ENCODE measurements around the gene GRIK3.

Gene GRIK3

DNA sequence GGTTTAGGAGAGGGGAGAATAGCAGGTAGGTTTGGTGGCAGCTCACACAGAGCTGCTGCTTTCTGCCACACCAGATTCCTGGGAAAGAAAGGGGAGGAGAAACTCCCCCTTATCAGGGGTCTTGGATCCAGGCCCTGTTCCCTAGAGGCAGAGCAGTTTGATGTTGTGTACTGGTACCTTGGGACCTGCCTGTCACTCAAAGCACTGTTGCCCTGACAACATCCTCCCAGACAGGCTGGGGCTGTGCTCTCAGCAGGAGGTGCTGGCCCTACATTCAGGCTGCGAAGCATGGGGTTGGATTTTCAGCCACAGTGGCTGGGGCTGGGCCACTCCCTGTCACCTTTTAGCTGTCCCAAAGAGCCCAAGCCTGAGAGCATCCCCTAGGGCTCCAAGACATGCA is 188.0 kb downstream of the GRIK3 start:
- no peak for DNase-seq

GRCh38 chr1:36845802-36846201 is 188.5 kb downstream of the GRIK3 start:
- DNase-seq = no peak

- DNase-seq = no peak
Measured at GRCh38 chr1:36844917-36845316, 189.4 kb downstream of the GRIK3 start.

DNA sequence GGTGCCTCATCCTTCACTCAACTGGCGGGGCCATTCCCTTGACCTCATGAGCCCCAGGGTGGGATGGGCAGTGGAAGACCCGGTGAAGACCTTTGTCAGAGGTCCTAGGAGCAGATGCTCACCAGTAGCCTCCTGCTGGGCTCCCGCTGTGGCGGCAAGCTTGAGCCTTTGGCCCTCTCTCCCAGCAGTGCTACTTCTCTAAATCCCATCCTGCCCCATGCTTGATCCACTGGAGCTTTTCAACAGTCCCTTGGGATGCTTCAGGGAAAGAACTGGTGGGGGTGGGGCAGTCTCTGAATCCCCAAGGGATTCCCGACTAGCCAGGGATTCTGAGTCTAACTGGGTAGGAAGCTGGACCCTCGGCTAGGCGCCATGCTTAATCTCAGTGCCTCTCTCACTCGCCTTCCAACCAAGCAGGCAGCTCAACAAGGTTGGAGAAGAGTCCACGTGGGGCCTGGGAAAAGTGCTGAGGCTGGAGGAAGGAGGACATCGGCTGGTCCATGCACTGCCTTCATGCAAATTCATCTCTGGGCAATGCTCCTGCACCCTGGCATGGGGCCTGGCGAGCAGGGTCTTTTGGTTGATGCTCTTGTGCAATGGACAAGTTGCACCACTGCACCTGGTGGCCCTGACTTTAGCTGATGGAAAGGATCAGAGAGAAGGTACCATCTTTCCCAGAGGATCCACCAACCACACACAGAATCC is 190.3 kb downstream of the GRIK3 start:
- no peak for DNase-seq

GRCh38 chr1:36843027-36843426 is 191.3 kb downstream of the GRIK3 start:
- no peak for DNase-seq

DNA sequence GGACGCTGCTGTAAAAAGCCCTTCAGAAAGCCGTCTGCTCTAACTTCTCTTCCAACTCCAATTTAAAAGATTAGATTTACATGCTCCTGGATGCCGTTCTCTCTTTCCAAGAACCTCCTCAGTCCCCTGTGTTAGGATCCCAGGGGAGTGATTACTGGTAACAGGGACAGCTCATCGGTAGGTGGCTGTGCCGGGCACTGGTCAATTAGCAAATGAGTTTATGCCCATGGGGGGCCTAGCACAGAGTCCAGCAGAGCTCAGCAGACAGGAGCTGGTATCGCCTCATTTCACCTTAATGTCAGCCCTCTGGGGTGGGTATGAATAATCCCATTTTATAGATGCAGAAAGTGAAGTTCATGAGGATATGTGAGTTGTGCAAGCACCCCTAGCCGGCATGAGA is 191.9 kb downstream of the GRIK3 start:
- no peak for DNase-seq

DNA sequence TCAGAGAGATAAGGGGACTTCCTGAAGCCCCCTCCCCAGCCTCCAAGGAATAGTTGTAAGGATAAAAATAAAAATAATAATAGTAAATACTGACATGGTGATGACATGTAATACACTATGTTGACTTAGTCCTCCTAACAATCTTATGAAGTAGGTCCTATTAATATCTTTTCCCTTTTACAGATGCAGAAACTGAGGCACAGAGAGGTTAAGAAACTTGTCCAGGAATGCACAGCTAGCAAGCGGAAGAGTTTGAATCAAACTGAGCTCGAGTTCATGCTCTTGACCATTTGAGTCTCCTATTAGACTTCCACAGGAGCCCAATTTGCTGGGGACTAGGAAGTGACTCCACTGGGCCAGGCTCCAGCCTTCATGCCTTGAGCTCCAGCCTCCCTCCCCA is 194.8 kb downstream of the GRIK3 start:
- no peak for DNase-seq

DNA sequence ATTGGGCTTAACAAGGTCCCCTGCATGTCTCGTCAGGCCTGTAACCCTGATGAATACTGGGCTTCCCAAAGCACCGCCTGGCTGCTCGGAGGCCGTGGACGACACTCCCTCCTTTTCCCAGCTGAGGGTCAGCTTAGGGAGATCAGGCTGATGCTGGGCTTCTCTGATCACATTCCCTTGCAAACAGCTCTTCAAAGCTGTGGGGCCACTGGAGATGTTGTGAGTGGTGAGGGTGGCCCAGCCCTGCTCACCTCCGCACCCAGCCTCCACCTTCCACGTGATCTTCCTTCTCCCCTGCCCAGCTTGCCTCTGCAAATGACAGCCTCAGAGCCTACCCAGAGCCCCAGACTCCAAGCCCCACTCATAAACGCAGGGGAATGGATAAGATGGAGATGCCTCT is 195.4 kb downstream of the GRIK3 start:
- no peak for DNase-seq

DNA sequence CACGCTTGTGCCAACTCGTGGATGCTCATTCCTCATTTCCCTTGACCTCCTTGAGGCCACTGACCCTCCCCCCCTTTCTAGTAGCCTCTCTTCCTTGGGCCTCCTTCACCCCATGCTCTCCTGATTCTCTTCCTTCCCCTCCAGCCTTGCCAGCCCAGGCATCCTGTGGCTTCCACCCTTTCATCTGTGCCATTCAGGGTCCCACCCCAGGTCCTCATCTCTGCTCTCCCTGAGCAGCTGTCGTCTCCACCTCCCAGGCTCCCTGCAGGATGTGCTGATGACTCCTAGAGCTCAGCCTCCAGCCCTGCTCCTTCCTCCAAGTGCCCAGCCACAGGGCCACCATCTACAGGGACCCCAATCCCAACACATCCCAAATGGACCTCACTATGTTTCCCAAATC is 197.4 kb downstream of the GRIK3 start:
- DNase-seq = no peak

DNA sequence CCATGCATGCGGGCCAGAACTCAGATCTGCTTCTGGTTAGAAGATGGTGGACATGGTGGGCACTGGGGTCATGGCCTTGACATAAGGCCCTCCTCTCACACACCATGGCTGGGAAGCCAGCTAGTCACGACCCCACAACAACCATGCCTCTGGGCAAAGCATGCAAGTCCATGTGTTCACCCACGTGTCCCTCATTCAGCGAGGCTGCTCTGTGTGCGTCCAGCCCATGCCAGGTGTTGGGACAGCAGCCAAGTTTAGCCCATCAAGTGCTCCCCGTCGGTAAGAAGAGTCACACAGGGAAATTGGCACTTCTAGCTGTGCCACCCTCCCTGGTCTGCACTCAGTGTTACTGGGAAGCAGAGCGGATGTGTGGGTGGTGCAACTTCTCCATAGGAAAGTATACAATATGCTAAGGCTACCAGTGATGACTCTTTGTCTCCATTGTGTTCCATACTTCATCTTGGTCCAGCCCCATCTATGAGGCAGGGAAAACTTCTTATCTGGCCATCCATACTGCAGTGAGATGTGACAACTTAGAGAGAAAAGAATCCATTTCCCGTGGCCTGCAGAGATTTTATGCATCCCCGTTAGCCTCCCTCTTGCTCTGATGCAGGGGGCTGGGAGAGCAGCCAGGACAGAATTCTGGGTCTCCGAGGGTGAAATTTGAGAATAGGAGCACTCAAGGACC is 198.0 kb downstream of the GRIK3 start:
- no peak for DNase-seq

DNA sequence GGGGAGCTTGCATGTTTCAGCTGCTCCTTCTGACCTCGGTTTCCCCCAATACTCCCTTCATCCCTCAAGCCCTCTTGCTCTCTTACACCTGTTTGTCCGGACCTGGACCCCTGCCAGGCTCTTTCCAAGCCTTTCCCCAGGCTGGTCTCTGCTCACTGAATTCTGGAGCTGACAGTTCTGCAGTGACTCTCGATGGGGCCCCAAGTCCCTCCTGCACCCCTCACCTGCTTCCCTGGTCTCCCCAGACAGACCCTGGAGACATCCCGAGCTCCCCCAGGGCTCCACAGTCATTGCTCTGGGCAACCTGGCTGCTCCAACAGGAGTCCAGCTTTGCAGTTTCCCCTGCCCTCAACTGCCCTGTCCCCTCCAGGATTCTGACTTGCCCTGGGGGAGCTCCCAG is 198.6 kb downstream of the GRIK3 start:
- no peak for DNase-seq

- no peak for DNase-seq
Measured at GRCh38 chr1:36835017-36835695, 199.2 kb downstream of the GRIK3 start.

GRCh38 chr1:36834586-36834985 is 199.7 kb downstream of the GRIK3 start:
- DNase-seq = no peak

GRCh38 chr1:36831186-36831810 is 203.0 kb downstream of the GRIK3 start:
- DNase-seq = no peak

DNA sequence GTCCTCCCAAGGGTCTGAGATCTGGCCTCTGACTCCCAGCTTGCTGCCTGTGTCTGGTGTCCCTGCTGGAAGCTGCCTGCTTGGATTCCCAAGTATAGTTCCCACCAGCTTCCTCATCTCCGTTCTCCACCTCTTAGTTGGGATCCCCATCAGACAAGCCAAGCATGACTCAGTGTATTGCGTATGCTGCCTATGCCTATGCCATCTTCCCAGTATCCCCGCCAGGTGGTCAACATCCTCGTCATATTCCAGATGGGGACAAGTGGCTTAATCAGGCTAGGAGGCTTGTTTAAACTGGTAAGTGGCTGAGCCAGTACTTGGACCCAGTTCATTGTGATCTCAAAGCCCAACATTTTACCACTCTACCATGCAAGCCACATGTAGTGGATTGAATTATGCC is 204.4 kb downstream of the GRIK3 start:
- no peak for DNase-seq

DNA sequence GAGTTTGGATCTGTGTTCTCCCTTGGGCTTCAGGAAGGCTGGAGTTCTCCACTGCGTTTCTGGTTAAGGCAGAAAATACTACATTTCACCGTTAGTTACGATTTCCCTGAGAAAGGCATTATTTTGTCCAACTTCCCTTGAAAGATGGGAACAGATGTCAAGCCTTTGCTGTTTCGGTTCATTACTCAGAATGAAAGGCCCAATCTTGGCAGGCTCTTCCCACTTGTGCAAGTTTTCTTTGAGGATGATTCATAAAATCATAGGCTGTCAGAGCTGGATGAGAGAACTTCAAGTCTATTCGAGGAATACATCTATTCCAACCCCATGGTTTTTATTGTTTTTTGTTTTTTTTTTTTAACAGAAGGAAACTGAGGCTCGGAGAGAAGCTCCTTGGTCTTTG is 205.2 kb downstream of the GRIK3 start:
- no peak for DNase-seq

DNA sequence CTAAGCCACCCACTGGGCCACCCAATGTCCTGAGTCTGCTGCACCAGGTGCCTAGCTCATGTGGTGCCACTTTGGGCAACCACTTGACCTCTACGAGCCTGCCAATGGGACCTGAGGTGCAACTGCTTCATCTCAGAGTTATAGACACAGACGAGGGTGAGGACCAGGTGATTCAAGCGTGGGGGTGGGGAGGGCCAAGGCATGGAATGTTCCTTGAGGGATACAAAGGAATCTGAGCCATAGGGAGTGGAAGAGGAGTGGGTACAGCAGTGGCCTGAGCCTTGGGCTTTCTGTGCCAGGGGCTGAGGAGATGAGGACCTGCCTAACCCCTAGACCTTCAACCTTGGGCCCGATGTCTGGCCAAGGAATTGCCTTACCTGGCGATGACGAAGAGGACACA is 209.1 kb downstream of the GRIK3 start:
- DNase-seq = no peak

- DNase-seq = no peak
Measured at GRCh38 chr1:36824390-36824861, 209.9 kb downstream of the GRIK3 start.

- no peak for DNase-seq
Measured at GRCh38 chr1:36822648-36823047, 211.7 kb downstream of the GRIK3 start.

DNA sequence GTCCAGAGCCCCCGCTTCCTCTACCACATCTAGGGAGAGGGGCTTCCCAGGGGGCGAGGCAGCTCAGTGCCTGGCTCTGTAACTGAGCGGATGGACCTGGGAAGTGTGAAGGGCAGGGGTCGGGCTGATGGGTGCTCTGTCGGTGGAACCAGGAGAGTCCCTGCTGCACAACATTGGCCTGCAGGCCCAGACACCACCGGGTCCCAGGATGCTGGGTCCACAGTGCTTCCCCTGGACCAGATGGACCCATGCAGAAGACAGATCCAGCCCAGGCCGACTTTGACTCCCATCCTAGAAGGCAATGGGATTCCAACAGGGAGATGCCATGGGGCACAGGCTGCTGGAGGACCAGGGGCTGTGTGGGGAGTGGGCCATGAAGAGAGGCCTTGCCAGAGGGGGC is 212.9 kb downstream of the GRIK3 start:
- DNase-seq = no peak

- no peak for DNase-seq
Measured at GRCh38 chr1:36818771-36819170, 215.5 kb downstream of the GRIK3 start.

DNA sequence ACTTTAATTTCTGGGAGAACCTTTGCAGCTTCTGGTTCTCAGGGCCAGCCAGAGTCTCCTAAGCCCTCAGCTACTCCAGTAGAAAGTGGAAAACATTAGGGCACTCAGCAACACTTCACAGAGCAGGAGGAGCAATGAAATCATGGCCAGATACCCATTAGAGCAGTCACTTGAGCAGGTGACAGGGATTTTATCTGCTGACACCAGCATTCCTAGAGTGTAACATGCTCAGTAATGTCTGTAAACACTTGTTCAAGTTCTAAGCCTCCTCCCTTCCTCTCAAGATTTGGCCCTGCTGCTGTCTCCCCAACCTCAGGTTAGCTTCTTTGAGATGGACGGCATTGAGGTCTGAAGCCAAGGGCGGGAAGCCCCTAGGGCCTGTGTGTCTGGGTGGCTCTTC is 218.0 kb downstream of the GRIK3 start:
- no peak for DNase-seq

DNA sequence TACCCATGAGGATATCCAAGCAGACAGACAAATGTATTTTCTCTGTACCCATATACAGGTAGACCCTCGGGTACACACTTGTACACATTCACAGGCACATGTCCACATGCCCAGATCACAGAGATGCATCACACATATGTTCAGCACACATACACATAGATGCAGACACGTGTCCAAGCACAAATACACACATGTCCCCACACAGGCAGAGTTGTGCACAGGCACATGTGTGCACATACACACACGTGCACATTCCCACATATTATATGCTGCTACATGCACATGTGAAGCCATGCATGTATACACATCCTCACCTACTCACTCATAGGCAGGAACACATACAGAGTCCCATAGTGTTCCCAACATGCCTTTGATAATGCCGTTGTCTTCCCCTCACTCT is 219.5 kb downstream of the GRIK3 start:
- no peak for DNase-seq

DNA sequence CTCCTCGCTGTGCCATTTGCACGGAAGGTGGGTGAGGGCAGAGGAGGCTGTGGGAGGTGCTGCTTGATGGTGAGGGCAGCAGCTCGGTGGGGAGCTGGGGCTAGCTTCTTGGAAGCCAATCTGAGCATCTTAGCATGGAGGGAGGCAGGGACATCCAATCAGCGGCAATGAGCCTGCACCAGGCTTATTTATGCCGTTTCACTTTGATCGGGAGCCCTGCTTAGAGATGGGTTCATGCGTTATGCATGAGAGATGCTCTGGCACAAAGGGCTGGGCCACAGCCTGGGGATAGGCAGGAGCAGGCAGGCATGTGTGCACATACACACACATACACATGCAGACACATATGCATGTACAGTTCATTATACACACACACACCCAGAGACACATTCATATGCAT is 220.2 kb downstream of the GRIK3 start:
- no peak for DNase-seq

All from activated T-cell treated with anti-CD3 and anti-CD28 coated beads for 4 hours (primary cell).